GM12892 (cell line): ENCODE data around the gene MACC1.

ENCODE experiments used
- DNase-seq: peaks from one replicate; pipeline ENCODE4 v3.0.0; 2011; ENCODE audit not compliant: insufficient read length
- FAIRE-seq: peaks from 2 replicates; lab custom pipeline; 2011; peaks lifted over from hg19 to GRCh38; lab: Jason Lieb, UNC
- POLR2A ChIP-seq: IDR thresholded peaks from 2 replicates; pipeline ENCODE4 v1.6.1; 2011; ENCODE audit warnings: low read depth, low read length, control low read depth
- POLR2AphosphoS5 ChIP-seq: IDR thresholded peaks from 2 replicates; pipeline ENCODE4 v1.6.1; 2011; ENCODE audit warnings: low read depth, low read length, control low read depth
- TAF1 ChIP-seq: IDR thresholded peaks from 2 replicates; pipeline ENCODE4 v1.6.1; 2011; ENCODE audit warnings: low read depth, mild to moderate bottlenecking, control low read depth, low read length, borderline replicate concordance

Gene MACC1

GRCh38 chr7:20228654-20229053, 11.5 kb upstream of the MACC1 start:
- TF ChIP-seq POLR2AphosphoS5 = no peak
- TF ChIP-seq TAF1 = no peak
- no peak for TF ChIP-seq POLR2A
- DNase-seq (no peak), FAIRE-seq (no peak)

GRCh38 chr7:20227291-20227795, 10.2 kb upstream of the MACC1 start:
- FAIRE-seq = no peak
- DNase-seq = no peak
- TF ChIP-seq POLR2AphosphoS5 (no peak), TAF1 (no peak), POLR2A (no peak)

GRCh38 chr7:20226860-20227259, 9.7 kb upstream of the MACC1 start:
- no peak for DNase-seq
- no peak for TF ChIP-seq POLR2AphosphoS5
- TF ChIP-seq POLR2A = no peak
- no peak for TF ChIP-seq TAF1
- FAIRE-seq = no peak

GRCh38 chr7:20225384-20225783, 8.2 kb upstream of the MACC1 start:
- DNase-seq (no peak), FAIRE-seq (peak; percentile 51)
- TF ChIP-seq POLR2A = no peak
- no peak for TF ChIP-seq TAF1
- no peak for TF ChIP-seq POLR2AphosphoS5

- FAIRE-seq = no peak
- TF ChIP-seq POLR2A = no peak
- TF ChIP-seq POLR2AphosphoS5 = no peak
- TF ChIP-seq TAF1 = no peak
- no peak for DNase-seq
These were observed 6.8 kb upstream of the MACC1 start for GRCh38 chr7:20224025-20224424.

GRCh38 chr7:20223356-20223755, 6.2 kb upstream of the MACC1 start:
- TF ChIP-seq POLR2A (no peak), TAF1 (no peak), POLR2AphosphoS5 (no peak)
- DNase-seq (no peak), FAIRE-seq (no peak)

- peak; percentile 48 for FAIRE-seq
- TF ChIP-seq TAF1 (no peak), POLR2A (no peak), POLR2AphosphoS5 (no peak)
- no peak for DNase-seq
These were observed 5.1 kb upstream of the MACC1 start for GRCh38 chr7:20222219-20222828.

- TF ChIP-seq TAF1 (no peak), POLR2AphosphoS5 (peak; percentile 52)
- FAIRE-seq (no peak), DNase-seq (no peak)
These were observed 3.9 kb upstream of the MACC1 start for GRCh38 chr7:20220921-20221547.

GRCh38 chr7:20220293-20220761, 3.1 kb upstream of the MACC1 start:
- no peak for FAIRE-seq
- no peak for DNase-seq
- TF ChIP-seq TAF1 (no peak; the same call in 1 of the 2 replicates), POLR2AphosphoS5 (0 out of 2 replicates have a peak, but pooled peaks have one; percentile 56), POLR2A (peak; percentile 79; the same call in 1 of the 2 replicates)

- TF ChIP-seq POLR2AphosphoS5 (peak; percentile 90; the same call in 1 of the 2 replicates), POLR2A (peak; percentile 71; the same call in 1 of the 2 replicates), TAF1 (peak; percentile 25; the same call in 1 of the 2 replicates)
- DNase-seq = no peak
- peak; percentile 99 for FAIRE-seq
These were observed 2.5 kb upstream of the MACC1 start for GRCh38 chr7:20219446-20220292.

GRCh38 chr7:20219062-20219445, 1.9 kb upstream of the MACC1 start:
- DNase-seq (no peak), FAIRE-seq (peak; percentile 78)
- TF ChIP-seq TAF1 (no peak), POLR2A (no peak; the same call in 1 of the 2 replicates), POLR2AphosphoS5 (no peak; the same call in 1 of the 2 replicates)
